ENCODE measurements around the gene NPTX1.

The NPTX1 gene

GRCh38 chr17:80475910-80476876 is at the start of gene NPTX1:
TSS of gene NPTX1 (minus strand) at chr17:80476607. CDS start at chr17:80476446, 161 bp downstream.
- DNase-seq (ENCODE audit: low read depth): no peak

- no peak for DNase-seq (ENCODE audit: low read depth)
Observed at GRCh38 chr17:80523956-80524712, 47.7 kb upstream of the NPTX1 start.

GRCh38 chr17:80523054-80523744 is 46.8 kb upstream of the NPTX1 start:
- DNase-seq (ENCODE audit: low read depth): no peak

GRCh38 chr17:80520810-80521455 is 44.5 kb upstream of the NPTX1 start:
- no peak for DNase-seq (ENCODE audit: low read depth)

- DNase-seq (ENCODE audit: low read depth): no peak
Observed at GRCh38 chr17:80519091-80519781, 42.8 kb upstream of the NPTX1 start.

- no peak for DNase-seq (ENCODE audit: low read depth)
Observed at GRCh38 chr17:80518392-80518791, 42.0 kb upstream of the NPTX1 start.

- DNase-seq (ENCODE audit: low read depth): no peak
Observed at GRCh38 chr17:80517641-80518040, 41.2 kb upstream of the NPTX1 start.

- no peak for DNase-seq (ENCODE audit: low read depth)
Observed at GRCh38 chr17:80516171-80516932, 39.9 kb upstream of the NPTX1 start.

GRCh38 chr17:80513892-80514291 is 37.5 kb upstream of the NPTX1 start:
- peak; percentile 65 for DNase-seq (ENCODE audit: low read depth)

GRCh38 chr17:80513201-80513600 is 36.8 kb upstream of the NPTX1 start:
- DNase-seq (ENCODE audit: low read depth): no peak

GRCh38 chr17:80512233-80512632 is 35.8 kb upstream of the NPTX1 start:
- DNase-seq (ENCODE audit: low read depth): peak; percentile 96

GRCh38 chr17:80511222-80512180 is 35.1 kb upstream of the NPTX1 start:
- no peak for DNase-seq (ENCODE audit: low read depth)

GRCh38 chr17:80510772-80511171 is 34.4 kb upstream of the NPTX1 start:
- no peak for DNase-seq (ENCODE audit: low read depth)

GRCh38 chr17:80510132-80510531 is 33.7 kb upstream of the NPTX1 start:
- DNase-seq (ENCODE audit: low read depth): no peak

GRCh38 chr17:80509311-80509710 is 32.9 kb upstream of the NPTX1 start:
- DNase-seq (ENCODE audit: low read depth): no peak

- DNase-seq (ENCODE audit: low read depth): no peak
Observed at GRCh38 chr17:80507965-80508364, 31.6 kb upstream of the NPTX1 start.

- DNase-seq (ENCODE audit: low read depth): peak; percentile 49
Observed at GRCh38 chr17:80507177-80507576, 30.8 kb upstream of the NPTX1 start.

GRCh38 chr17:80504686-80505413 is 28.4 kb upstream of the NPTX1 start:
- DNase-seq (ENCODE audit: low read depth): peak; percentile 88

- DNase-seq (ENCODE audit: low read depth): no peak
Observed at GRCh38 chr17:80503921-80504320, 27.5 kb upstream of the NPTX1 start.
